ENCODE measurements around the gene CPS1. TPM values are rescaled to one million over a fixed set of nuclear protein-coding genes. Genes with fewer than 3 reads are reported as not detected.
A peak's percentile ranks its signal among the peaks of the same experiment; 100 is the strongest.

Gene CPS1
- total RNA-seq, 1 donor from 2014 or later, result 3.0 TPM

GRCh38 chr2:210617732-210618330 lies 61.4 kb downstream of the CPS1 start:
- ATAC-seq, result peak in 1 of 2 donors; percentile 57
- intact Hi-C loops (cut with DNase I), result no loop called here
- Histone ChIP-seq H3K4me1 (no peaks in the 10 kb centered on the region), H3K4me3 (no peak overlapping the region), H3K27me3 (ENCODE audit: low read depth) (no peaks in the 10 kb centered on the region), H3K36me3 (no peaks in the 10 kb centered on the region), H3K9me3 (no peaks in the 10 kb centered on the region), H3K27ac (no peak overlapping the region)
- TF ChIP-seq, protein P1, sequence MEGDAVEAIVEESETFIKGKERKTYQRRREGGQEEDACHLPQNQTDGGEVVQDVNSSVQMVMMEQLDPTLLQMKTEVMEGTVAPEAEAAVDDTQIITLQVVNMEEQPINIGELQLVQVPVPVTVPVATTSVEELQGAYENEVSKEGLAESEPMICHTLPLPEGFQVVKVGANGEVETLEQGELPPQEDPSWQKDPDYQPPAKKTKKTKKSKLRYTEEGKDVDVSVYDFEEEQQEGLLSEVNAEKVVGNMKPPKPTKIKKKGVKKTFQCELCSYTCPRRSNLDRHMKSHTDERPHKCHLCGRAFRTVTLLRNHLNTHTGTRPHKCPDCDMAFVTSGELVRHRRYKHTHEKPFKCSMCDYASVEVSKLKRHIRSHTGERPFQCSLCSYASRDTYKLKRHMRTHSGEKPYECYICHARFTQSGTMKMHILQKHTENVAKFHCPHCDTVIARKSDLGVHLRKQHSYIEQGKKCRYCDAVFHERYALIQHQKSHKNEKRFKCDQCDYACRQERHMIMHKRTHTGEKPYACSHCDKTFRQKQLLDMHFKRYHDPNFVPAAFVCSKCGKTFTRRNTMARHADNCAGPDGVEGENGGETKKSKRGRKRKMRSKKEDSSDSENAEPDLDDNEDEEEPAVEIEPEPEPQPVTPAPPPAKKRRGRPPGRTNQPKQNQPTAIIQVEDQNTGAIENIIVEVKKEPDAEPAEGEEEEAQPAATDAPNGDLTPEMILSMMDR (IDR thresholded peaks at IDR 0.05), result peak; percentile 45
- no peak for DNase-seq

DNA sequence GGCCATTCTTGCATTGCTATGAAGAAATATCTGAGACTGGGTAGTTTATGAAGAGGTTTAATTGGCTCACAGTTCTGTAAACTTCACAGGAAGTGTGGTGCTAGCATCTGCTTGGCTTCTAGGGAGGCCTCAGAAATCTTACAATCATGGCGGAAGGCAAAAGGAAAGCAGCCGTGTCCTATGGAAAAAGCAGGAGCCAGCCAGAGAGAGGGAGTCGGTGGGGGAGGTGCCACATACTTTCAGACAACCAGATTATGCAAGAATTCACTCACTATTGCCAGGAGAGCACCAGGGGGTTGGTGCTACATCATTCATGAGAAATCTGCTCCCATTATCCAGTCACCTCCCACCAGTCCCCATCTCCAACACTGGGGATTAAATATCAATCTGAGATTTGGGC lies 64.1 kb downstream of the CPS1 start:
- no peak overlapping the region for H3K4me3 ChIP-seq
- TF ChIP-seq, protein P1 (IDR thresholded peaks at IDR 0.05), result no peak
- H3K36me3 ChIP-seq, result no peaks in the 10 kb centered on the region
- DNase-seq (no peak), ATAC-seq (no peak)
- H3K9me3 ChIP-seq, result no peaks in the 10 kb centered on the region
- intact Hi-C loops (cut with DNase I), result no loop called here
- no peaks in the 10 kb centered on the region for H3K27me3 ChIP-seq (ENCODE audit: low read depth)
- H3K27ac ChIP-seq, result no peak overlapping the region
- no peaks in the 10 kb centered on the region for H3K4me1 ChIP-seq

- intact Hi-C loops (cut with DNase I), result no loop called here
- Histone ChIP-seq H3K4me1 (no peaks in the 10 kb centered on the region), H3K36me3 (no peaks in the 10 kb centered on the region), H3K27ac (no peak overlapping the region), H3K9me3 (no peaks in the 10 kb centered on the region), H3K27me3 (ENCODE audit: low read depth) (no peaks in the 10 kb centered on the region), H3K4me3 (no peak overlapping the region)
- TF ChIP-seq, protein P1 (IDR thresholded peaks at IDR 0.05), result no peak
- ATAC-seq, result no peak
- no peak for DNase-seq
Measured at GRCh38 chr2:210623506-210623905, 67.1 kb downstream of the CPS1 start.

DNA sequence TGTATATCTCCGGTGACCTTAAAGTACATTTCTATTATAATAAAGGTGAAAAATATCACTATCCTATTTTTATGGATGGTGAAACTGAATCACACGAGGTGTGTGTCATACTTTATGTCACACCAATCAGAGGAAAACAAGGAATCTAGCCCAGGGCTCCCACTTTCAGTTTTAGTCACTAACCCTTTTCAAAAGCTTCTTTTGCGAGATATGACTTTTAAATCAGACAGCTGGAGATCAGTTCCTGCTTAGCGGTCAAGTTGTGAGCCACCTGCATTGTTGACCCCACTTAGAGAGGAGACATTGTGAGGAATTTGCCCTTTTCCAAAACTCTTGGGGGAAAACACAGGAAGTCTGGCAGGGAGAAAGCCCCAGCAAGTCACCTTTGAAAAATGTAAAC lies 70.5 kb downstream of the CPS1 start:
- ATAC-seq (no peak), DNase-seq (no peak)
- no peaks in the 10 kb centered on the region for H3K9me3 ChIP-seq
- no peaks in the 10 kb centered on the region for H3K4me1 ChIP-seq
- H3K27me3 ChIP-seq (ENCODE audit: low read depth), result no peaks in the 10 kb centered on the region
- H3K4me3 ChIP-seq, result no peak overlapping the region
- intact Hi-C loops (cut with DNase I), result no loop called here
- TF ChIP-seq, protein P1 (IDR thresholded peaks at IDR 0.05), result no peak
- H3K27ac ChIP-seq, result no peak overlapping the region
- no peaks in the 10 kb centered on the region for H3K36me3 ChIP-seq

DNA sequence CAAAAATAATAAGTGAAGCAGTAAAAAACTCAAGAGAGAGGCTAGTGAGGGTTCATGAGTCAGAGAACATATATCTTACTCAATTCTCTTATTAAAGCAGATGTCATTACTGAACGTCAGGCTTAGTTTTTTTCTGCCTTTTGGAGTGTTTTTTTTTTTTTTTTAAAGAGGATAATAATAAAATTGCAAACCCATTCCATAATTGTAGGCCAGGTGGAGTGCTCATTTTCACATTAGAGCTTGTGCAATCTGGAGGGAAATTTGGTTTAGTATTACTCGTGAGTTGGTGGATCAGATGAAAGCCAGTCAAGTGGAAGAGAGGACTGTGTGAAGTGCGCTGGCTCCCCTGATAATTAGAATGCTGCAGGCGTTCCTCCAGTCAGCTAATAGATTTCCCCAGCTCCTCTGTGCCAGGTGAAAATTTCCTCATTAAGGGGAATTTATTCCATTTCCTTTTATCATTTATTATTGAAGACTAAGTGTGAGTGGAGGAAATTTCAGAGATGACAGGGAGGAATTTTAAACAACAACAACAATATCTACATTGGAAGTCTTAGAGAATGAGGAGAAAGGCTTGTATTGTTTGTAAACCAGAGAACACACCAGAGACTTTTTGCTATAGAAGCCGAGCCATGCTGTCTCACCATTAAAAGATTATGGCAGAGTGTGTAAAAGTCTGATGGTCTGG lies 74.6 kb downstream of the CPS1 start:
- DNase-seq, result no peak
- ATAC-seq, result no peak
- TF ChIP-seq, protein P1 (IDR thresholded peaks at IDR 0.05), result no peak

More for the DNA sequence above, 74.6 kb downstream of the CPS1 start:
- no peak overlapping the region for H3K27ac ChIP-seq
- H3K27me3 ChIP-seq (ENCODE audit: low read depth), result no peaks in the 10 kb centered on the region
- no peaks in the 10 kb centered on the region for H3K4me1 ChIP-seq
- no peak overlapping the region for H3K4me3 ChIP-seq
- intact Hi-C loops (cut with DNase I), result no loop called here
- H3K36me3 ChIP-seq, result no peaks in the 10 kb centered on the region
- no peaks in the 10 kb centered on the region for H3K9me3 ChIP-seq
